Hematopoietic multipotent progenitor cell treated with erythropoietin and hydrocortisone succinate and interleukin-3 and kit ligand, for 15 days (in vitro differentiated cells): Measurements from ENCODE around the gene FAM9A.
"Not testable (repeated sequence)": the region's sequence is repeated elsewhere in the genome, so short reads cannot be mapped to it uniquely, and the experiment has no call there.

ENCODE experiments used
- DNase-seq: peaks from one replicate; pipeline ENCODE4 v3.0.0-alpha.2; 2015; ENCODE audit warnings: low spot score

FAM9A gene

DNA sequence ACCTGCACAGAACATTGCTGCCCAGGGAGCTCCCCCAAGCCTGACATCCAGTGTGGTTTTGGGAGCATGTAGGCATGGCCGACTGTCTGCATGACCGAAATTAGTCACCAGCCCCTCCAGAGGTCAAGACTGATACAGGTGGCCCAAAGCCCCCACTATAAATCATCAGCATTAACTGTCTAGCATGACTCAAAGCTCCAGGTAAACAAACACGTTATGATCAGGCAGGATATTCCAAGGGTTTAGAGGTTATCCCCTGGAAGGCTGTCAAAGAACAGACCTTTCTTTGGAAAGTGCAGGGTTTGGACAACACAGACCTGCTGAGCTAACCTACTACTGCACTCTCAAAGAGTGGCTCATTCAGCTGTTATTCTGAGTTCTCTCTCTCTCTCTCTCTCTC is 2.1 kb upstream of the FAM9A start:
- no peak for DNase-seq

DNA sequence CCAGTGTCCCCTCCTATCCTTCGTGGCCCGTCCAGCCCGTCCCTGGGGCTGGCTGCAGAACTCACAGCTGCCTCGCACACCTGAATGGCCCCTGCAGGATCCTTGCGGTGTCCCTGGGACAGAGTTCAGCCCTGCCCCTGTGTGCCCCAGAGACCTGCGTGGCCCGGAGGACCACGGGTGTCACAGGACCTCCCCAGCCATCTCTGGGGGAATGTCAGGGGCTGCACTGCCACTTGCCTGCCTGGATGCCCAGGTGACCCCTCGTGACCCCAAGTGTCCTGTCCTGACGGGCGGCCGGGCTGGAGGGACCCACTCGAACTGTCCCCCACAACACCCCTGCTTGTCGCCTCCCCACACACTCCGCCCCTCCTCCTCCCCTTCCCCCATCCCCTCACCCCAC is 832 bp downstream of the FAM9A start:
- DNase-seq = not testable (repeated sequence)

- not testable (repeated sequence) for DNase-seq
Observed at GRCh38 chrX:8799281-8799680, 1.9 kb downstream of the FAM9A start.

GRCh38 chrX:8798702-8799101 is 2.5 kb downstream of the FAM9A start:
- not testable (repeated sequence) for DNase-seq

- not testable (repeated sequence) for DNase-seq
Observed at GRCh38 chrX:8787119-8787518, 14.1 kb downstream of the FAM9A start.

DNA sequence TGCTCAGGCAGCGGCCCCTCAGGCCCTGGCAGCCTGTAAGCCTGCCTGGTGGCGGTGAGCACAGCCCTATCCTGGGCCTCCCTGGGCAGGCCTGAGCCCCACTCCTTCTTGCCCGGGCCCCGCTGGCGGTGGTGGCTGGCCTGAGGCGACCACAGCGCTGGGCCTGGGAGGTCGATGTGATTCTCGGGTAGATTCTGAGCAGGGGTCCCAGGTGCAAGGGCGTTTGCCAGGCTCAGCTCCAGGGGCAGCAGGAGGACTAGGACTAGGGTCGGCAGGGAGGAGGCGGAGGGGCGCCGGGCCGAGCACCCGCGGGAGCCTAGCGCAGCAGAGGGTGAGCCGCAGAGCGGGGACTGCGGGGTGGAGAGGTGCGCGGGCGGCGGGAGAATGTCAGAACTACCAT is 17.0 kb downstream of the FAM9A start:
- no peak for DNase-seq

DNA sequence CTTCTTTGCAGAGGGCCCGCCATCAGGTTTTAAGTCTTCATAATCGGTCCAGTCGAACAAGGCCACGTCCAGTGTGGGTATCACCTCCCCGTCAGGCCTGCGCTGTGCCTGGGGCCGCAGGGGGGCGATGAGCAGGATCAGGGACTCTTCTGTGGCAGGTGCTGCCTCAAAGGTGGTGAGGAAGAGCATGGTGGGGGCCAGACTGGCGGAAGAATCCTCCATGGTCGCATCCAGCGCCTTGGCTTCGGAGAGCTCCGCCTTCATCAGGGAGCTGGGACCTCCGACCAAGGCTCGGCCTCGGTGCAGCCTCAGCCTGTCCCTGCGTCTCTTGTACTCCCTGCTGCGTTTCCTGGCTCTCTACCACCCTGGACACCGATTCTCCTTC is 17.5 kb downstream of the FAM9A start:
- no peak for DNase-seq

DNA sequence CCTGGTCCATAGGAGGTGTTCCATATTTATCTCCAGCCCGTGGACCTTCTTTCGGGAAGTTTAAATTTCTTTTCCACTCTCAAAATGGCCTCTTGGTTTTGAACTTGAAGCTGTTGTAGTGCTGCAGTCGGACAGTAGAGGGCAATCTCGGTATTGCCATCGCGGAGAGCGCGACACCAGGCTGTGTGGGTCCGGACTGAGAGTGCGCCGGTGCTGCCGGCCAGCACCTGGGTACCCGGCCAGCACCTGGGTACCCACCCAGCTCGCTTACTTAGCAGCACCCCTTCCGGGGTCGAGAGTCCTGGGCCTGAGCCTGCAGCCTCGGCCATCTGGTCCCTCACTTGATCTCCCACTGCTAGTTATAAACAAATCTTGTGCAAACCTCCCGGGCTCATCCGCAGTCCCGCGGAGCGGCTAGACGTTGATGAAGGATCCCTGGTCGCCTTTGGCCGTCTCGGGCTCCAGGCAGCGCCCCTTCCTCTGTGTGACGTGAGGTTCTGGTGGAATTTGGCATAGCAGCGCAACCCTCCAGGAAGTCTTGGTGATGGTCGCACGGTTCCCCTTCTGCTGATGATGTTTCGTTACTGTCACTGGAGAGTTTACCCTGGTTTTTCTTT is 18.0 kb downstream of the FAM9A start:
- no peak for DNase-seq

DNA sequence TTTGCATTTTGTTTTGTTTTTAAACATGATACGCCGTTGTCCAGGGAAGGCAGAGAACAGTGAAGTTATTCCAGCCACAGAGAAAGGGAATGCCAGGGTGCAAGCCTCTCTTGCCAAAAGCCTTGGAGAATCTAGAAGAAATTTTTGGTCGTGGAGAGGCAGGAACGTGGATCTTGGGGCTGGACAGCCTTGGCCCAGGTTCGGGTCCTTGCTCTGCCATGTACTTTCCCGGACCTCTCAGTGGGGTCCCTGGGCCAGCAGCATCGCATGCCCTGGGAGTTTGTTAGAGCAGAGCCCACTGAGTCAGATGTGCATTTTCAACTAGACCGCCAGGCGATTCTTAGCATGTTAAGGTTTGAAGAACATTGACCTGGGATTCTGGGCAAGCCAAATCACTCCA is 18.6 kb downstream of the FAM9A start:
- DNase-seq = no peak

- DNase-seq = not testable (repeated sequence)
Observed at GRCh38 chrX:8781921-8782320, 19.3 kb downstream of the FAM9A start.

DNA sequence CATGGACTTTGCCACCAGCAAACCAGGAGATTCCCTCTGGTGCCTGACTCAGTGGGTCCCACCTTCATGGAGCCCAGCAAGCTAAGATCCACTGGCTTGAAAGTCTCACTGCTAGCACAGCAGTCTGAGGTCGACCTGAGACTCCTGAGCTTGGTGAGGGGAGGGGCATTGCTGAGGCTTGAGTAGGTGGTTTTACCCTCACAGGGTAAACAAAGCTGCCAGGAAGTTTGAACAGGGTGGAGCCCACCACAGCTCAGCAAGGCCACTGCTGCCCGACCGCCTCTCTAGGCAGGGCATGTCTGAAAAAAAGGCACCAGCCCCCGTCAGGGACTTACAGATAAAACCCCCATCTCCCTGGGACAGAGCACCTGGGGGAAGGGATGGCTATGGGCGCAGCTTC is 28.1 kb downstream of the FAM9A start:
- DNase-seq = no peak

DNA sequence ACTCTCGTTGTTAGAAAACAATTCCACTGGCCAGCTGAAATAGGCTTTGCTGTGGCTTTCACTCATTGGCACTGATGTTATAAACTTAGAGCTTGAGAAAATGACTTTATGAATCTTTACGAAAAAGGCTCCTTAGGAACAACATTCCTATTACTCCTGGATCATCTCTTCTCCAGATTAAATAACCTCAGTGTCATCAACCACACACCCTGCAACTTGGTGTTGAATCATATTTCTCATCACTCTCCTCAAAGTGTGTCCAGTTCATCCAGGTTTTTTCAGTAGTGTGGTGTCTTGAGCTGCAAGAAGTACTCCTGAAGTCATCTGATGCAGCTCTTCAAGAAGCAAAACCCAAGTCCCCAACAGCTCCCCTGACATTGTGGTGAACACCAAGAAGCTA is 41.2 kb downstream of the FAM9A start:
- no peak for DNase-seq

- not testable (repeated sequence) for DNase-seq
Observed at GRCh38 chrX:8758706-8759105, 42.5 kb downstream of the FAM9A start.

DNA sequence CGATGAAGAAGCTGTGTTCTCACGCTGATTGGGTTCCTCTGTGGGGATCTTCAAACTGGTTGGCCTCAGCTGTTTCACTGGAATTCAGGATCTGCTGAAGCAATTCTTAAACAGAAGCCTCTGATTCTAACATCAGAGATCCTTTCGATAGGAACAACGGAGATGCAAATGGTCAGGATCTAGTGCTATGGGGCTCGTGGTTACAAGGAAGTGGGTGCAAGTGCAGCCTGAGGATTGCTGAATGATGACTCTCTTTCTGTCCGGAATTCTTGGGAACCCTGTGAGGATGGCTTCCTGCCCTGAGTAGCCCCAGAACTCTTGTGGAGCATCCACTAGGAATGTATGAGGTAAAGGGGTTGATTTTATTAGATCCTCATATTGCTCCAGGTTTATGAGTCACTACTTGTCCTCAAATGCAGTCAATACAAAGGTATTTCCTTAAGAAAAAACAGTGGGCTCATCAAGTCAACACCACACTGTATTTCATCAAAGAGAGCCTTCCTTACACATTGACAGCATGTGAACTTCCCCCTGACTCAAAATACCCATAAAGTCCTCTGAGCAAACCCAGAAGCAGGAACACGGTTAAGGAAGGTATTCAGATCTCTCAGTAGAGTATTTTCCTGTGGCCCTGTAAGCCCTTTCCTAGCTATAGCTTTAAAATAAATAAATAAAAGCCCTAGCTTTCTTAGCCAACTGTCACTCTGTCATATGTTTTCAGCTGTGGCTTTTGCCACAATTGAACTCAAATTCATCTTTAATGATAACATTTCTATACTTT is 43.4 kb downstream of the FAM9A start:
- not testable (repeated sequence) for DNase-seq

DNA sequence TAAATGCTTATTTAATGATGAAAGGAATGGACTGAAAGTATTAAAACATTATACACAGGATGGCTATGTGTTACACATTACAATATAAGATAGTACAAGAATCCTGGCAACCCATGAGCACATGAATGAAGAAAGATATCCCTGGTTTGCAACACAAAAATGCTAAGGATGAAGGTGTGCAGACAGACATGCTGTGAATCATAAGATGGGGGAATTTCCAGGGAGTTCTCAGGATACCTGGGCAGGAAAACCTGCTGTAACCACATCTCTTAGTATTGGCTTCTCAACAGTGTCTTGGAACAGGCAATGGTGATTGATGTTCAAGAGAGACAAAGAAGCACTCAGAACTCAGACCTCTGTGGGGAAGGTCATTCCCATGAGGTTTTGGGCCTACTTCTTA is 45.4 kb downstream of the FAM9A start:
- DNase-seq = no peak

DNA sequence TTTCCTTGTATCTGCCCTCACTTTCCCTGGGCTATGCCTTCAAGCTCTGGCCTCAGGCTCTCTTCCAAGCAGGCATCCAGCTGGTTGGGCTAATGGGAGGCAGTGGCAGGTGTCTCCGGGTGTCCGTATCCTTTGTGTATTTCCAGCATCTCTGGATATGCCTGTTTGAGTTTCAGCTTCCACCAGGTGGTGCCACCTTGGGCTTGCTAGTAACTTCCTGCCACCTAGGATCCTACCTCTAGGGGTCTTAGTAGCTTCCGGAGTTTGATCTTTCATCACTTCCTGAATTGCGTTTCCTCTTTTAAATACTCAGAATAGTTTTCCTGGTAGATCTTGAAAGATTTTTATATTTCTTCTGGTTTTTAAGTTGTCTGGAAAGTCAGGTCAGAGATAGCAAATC is 46.1 kb downstream of the FAM9A start:
- no peak for DNase-seq

DNA sequence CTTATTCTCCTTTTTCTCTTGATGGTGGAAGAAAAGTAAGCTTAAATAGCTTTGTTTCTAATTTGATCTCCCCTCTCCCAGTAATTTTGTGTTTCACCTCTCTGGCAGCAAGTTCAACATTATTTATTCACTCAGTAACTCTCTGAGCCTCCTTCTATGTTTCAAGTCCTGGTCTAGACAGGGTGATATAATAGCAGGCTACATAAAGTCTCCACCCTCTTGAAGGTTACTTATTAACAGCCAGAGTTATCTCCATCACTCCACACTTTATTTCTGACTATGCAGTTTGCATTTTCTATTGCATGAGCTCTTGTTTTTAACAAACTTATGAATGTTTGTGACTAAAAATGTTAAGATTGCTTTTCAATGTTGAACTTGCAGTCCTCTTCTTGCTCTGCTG is 51.5 kb downstream of the FAM9A start:
- no peak for DNase-seq

- DNase-seq = no peak
Observed at GRCh38 chrX:8748855-8749254, 52.3 kb downstream of the FAM9A start.

- peak; percentile 33 for DNase-seq
Observed at GRCh38 chrX:8743126-8743732, 58.0 kb downstream of the FAM9A start.

GRCh38 chrX:8741981-8742380 is 59.2 kb downstream of the FAM9A start:
- DNase-seq = no peak
